Gastroesophageal sphincter (tissue), 3 donors: ENCODE measurements around the gene VSTM2B.

Experiments
- CTCF ChIP-seq, 4 experiments: fragments of 200-600 bp in 2 of 4; fragments of 450-650 bp in 2 of 4; sonication (generic) in 1 of 4; IDR thresholded peaks; one replicate each; pipeline ENCODE4 v1.5.1; 2017 to 2019; ENCODE audit warnings: antibody characterized with exemption in 4 of 4, mild to moderate bottlenecking in 2 of 4, moderate library complexity in 2 of 4
- POLR2AphosphoS5 ChIP-seq: sonication (generic); formaldehyde crosslinking; IDR thresholded peaks from one replicate; pipeline ENCODE4 v1.6.1; 2017; ENCODE audit warnings: antibody characterized with exemption

GRCh38 chr19:29512748-29513147, 13.0 kb upstream of the VSTM2B start:
- TF ChIP-seq CTCF (IDR thresholded peaks at IDR 0.05) (no peak), POLR2AphosphoS5 (no peak)
